Mucosa of descending colon (tissue), 3 donors: ENCODE data around the gene NR2F1-AS1. TPM values are rescaled to one million over a fixed set of nuclear protein-coding genes. Genes with fewer than 3 reads are reported as not detected.

Experiments
- ATAC-seq: fragments of 200-7000 bp; cut with Tn5 transposase; one replicate; pipeline ENCODE4 v1.9.1; 2020; ENCODE audit warnings: mild to moderate bottlenecking, moderate library complexity
- DNase-seq, 3 donors: peaks; one replicate each; pipeline ENCODE4 v3.0.0-alpha.2; 2020
- H3K36me3 ChIP-seq: fragments of 200-600 bp; one replicate; pipeline ENCODE4 v1.8.0; 2021; ENCODE audit warnings: low read depth, mild to moderate bottlenecking
- H3K4me1 ChIP-seq: fragments of 200-600 bp; one replicate; pipeline ENCODE4 v1.8.0; 2021; ENCODE audit warnings: low read depth, mild to moderate bottlenecking
- H3K4me3 ChIP-seq: fragments of 200-600 bp; one replicate; pipeline ENCODE4 v1.8.0; 2021; ENCODE audit warnings: mild to moderate bottlenecking
- H3K9me3 ChIP-seq: fragments of 200-600 bp; one replicate; pipeline ENCODE4 v1.8.0; 2021; ENCODE audit warnings: mild to moderate bottlenecking
- CTCF ChIP-seq: fragments of 200-600 bp; IDR thresholded peaks from one replicate; pipeline ENCODE4 v1.8.0; 2022; ENCODE audit warnings: antibody characterized with exemption, mild to moderate bottlenecking
- intact Hi-C, 2 donors: fragments of 100-400 bp; cut with DNase I in 1 of 2; cut with micrococcal nuclease in 1 of 2; formaldehyde crosslinking; loops; one replicate each; pipeline versions ENCODE4 v1.11.0 to v1.11.1; 2022; cut with DNase I, micrococcal nuclease
- total RNA-seq, 3 donors: library from RNA; stranded (reverse); fragmentation: NEBNext Ultra II Directional in 2 of 3; extraction: Animal tissue kit (Norgen Biotek cat#: 25700) in 2 of 3; gene quantifications; one replicate each; pipeline versions ENCODE4 v1.2.1 to v1.2.4, GENCODE V29; 2021 to 2023
- donor health status: DM: no; HTN: no; CAD: no; lungs with moderate emphysema.
- donor health status: DM: no; HTN: no; CAD: no.
- donor health status: DM: no; HTN: yes; CAD: no.

NR2F1-AS1 gene
- total RNA-seq, 3 donors from 2014 or later = 1.5 to 5.7 (median 2.2) TPM

DNA sequence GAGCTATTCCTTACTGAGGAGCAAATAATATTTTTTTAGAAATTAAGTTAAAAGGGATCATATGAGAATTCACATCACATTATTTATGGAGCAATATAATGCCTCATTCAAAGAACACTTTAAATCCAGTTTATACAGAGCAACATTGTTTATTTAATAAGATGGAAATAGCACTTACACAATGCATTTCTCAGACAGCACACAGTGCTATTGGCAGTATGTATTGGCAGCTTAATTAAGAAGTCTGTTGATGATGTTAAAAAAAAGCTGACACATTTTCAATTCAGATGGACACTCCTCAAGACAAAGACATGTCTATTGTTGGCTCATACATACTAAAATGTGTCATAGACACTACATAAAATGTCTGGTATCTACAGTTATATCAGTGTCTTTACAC lies 171.3 kb downstream of the NR2F1-AS1 start:
- Histone ChIP-seq H3K4me1 (no peaks in the 10 kb centered on the region), H3K36me3 (no peaks in the 10 kb centered on the region), H3K4me3 (no peak overlapping the region), H3K9me3 (no peaks in the 10 kb centered on the region)
- TF ChIP-seq CTCF = no peak
- intact Hi-C loops = no loop called here
- ATAC-seq (no peak), DNase-seq (no peak)

GRCh38 chr5:93407454-93407853 lies 173.6 kb downstream of the NR2F1-AS1 start:
- no peak for TF ChIP-seq CTCF
- Histone ChIP-seq H3K4me1 (no peaks in the 10 kb centered on the region), H3K4me3 (no peak overlapping the region), H3K36me3 (no peaks in the 10 kb centered on the region), H3K9me3 (no peaks in the 10 kb centered on the region)
- ATAC-seq = no peak
- intact Hi-C loops = no loop called here
- DNase-seq = no peak

DNA sequence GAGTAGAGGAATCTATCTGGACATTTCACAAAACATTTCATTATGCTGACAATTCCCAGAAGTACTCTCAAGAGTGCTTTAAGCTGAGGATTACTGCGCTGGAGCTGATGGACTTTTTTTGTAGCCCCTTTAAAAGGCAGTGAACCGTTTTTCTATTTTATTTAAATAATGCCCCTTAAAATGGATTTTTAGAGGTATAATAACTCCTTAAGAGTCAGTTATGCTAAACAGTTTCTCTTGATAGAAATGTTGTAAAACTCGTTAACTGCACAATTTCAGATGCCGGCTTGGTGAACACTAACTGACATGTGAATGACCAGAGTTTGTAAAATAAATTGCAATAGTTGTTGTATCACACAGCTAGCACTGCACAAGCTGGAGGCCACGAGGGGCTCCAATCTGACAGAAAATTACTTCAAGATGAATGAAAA lies 174.0 kb downstream of the NR2F1-AS1 start:
- ATAC-seq (no peak), DNase-seq (no peak)
- intact Hi-C loops = no loop called here
- no peaks in the 10 kb centered on the region for H3K9me3 ChIP-seq
- H3K4me3 ChIP-seq = no peak overlapping the region
- H3K36me3 ChIP-seq = no peaks in the 10 kb centered on the region
- H3K4me1 ChIP-seq = no peaks in the 10 kb centered on the region
- no peak for TF ChIP-seq CTCF

DNA sequence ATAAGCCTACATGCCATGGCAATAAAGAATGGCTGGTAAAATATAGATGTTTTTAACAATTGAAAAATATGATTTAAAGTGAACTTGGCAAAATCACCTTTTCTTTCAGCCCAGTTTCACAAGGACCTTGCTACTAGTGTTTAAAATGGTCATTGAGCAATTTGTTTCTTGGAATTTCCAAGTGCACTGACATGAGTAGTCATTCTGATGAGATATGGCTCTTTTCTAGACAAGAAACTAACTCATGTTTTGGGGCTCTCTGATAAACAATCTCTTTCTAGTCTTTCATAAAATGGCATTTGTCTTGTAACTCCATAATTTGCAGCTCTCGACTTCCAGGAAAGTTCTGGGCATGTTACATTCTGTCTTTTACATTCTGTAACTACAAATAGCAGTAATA lies 176.8 kb downstream of the NR2F1-AS1 start:
- no peaks in the 10 kb centered on the region for H3K36me3 ChIP-seq
- no peak overlapping the region for H3K4me3 ChIP-seq
- no peak for TF ChIP-seq CTCF
- H3K4me1 ChIP-seq = no peaks in the 10 kb centered on the region
- intact Hi-C loops = no loop called here
- ATAC-seq (no peak), DNase-seq (no peak)
- H3K9me3 ChIP-seq = no peaks in the 10 kb centered on the region

- DNase-seq (no peak), ATAC-seq (no peak)
- Histone ChIP-seq H3K4me1 (no peaks in the 10 kb centered on the region), H3K36me3 (no peaks in the 10 kb centered on the region), H3K9me3 (no peaks in the 10 kb centered on the region), H3K4me3 (no peak overlapping the region)
- intact Hi-C loops = no loop called here
- no peak for TF ChIP-seq CTCF
Observed at GRCh38 chr5:93403141-93403928, 177.7 kb downstream of the NR2F1-AS1 start.
